Lower leg skin (tissue), 3 donors: ENCODE data around the gene GNG2.

Experiments
- CTCF ChIP-seq, 3 donors: fragments of 450-650 bp; IDR thresholded peaks; one replicate each; pipeline ENCODE4 v1.5.1; 2016; ENCODE audit warnings: antibody characterized with exemption in 3 of 3, mild to moderate bottlenecking in 3 of 3, moderate library complexity in 2 of 3
- POLR2A ChIP-seq, 2 donors: fragments of 450-650 bp; IDR thresholded peaks; one replicate each; pipeline ENCODE4 v1.6.1; 2016 to 2017; ENCODE audit warnings: antibody characterized with exemption in 2 of 2, mild to moderate bottlenecking in 1 of 2, moderate library complexity in 1 of 2

GRCh38 chr14:52007637-52008036, 147.2 kb downstream of the GNG2 start:
- TF ChIP-seq CTCF (IDR thresholded peaks at IDR 0.05) (no peak), POLR2A (IDR thresholded peaks at IDR 0.05) (no peak)
